ENCODE results near the gene BAIAP2.

The BAIAP2 gene

GRCh38 chr17:81037798-81038733 is 3.1 kb downstream of the BAIAP2 start:
- no peak for DNase-seq

GRCh38 chr17:81039096-81039495 is 4.1 kb downstream of the BAIAP2 start:
- no peak for DNase-seq

GRCh38 chr17:81039854-81040758 is 5.2 kb downstream of the BAIAP2 start:
- peak in 1 of 2 experiments; percentile 17 for DNase-seq

- peak; percentile 51 to 62 for DNase-seq
Observed at GRCh38 chr17:81040791-81041337, 5.9 kb downstream of the BAIAP2 start.

GRCh38 chr17:81042606-81043005 is 7.7 kb downstream of the BAIAP2 start:
- DNase-seq, result no peak

- DNase-seq, result no peak
Observed at GRCh38 chr17:81043319-81043724, 8.4 kb downstream of the BAIAP2 start.

GRCh38 chr17:81043725-81044427 is 8.9 kb downstream of the BAIAP2 start:
- no peak for DNase-seq

GRCh38 chr17:81044428-81044763 is 9.4 kb downstream of the BAIAP2 start:
- DNase-seq, result no peak

GRCh38 chr17:81044764-81045589 is 10.0 kb downstream of the BAIAP2 start:
- DNase-seq, result no peak

- no peak for DNase-seq
Observed at GRCh38 chr17:81045590-81046095, 10.7 kb downstream of the BAIAP2 start.

GRCh38 chr17:81046132-81046769 is 11.3 kb downstream of the BAIAP2 start:
- DNase-seq, result no peak

GRCh38 chr17:81046770-81047359 is 11.9 kb downstream of the BAIAP2 start:
- DNase-seq, result no peak

GRCh38 chr17:81048827-81049371 is 13.9 kb downstream of the BAIAP2 start:
- no peak for DNase-seq

- no peak for DNase-seq
Observed at GRCh38 chr17:81049372-81049911, 14.5 kb downstream of the BAIAP2 start.

GRCh38 chr17:81049973-81050551 is 15.1 kb downstream of the BAIAP2 start:
- DNase-seq, result no peak

GRCh38 chr17:81050645-81051625 is 16.0 kb downstream of the BAIAP2 start:
- no peak for DNase-seq

GRCh38 chr17:81052199-81052997 is 17.4 kb downstream of the BAIAP2 start:
- no peak for DNase-seq

Data from Kasumi-1 (cell line).